HepG2 (cell line): Measurements from ENCODE around the gene OPA3. TPM values are rescaled to one million over a fixed set of nuclear protein-coding genes. Genes with fewer than 3 reads are reported as not detected.

Experiments
- ASH2L ChIP-seq: fragments of 300-600, 200-600 bp; sonication (generic); IDR thresholded peaks from 2 replicates; pipeline ENCODE4 v1.7.0; 2017; ENCODE audit warnings: low read depth, mild to moderate bottlenecking, moderate library complexity, mixed read lengths, low read length; ENCODE audit not compliant: insufficient read length
- HOXA3 ChIP-seq: sonication (generic); formaldehyde crosslinking; IDR thresholded peaks from 2 replicates; pipeline ENCODE4 v1.5.0; 2020; ENCODE audit warnings: missing genetic modification reagents
- KDM2A ChIP-seq: sonication (generic); formaldehyde crosslinking; IDR thresholded peaks from 2 replicates; pipeline ENCODE4 v1.4.0; 2020; ENCODE audit warnings: low read depth, missing genetic modification reagents, borderline replicate concordance
- NPAS2 ChIP-seq: sonication (generic); formaldehyde crosslinking; IDR thresholded peaks from 2 replicates; pipeline ENCODE4 v1.8.0; 2022; ENCODE audit warnings: mild to moderate bottlenecking, missing genetic modification reagents, borderline replicate concordance
- PCBP1 ChIP-seq: fragments of 200-400 bp; formaldehyde crosslinking; IDR thresholded peaks from 2 replicates; pipeline ENCODE4 v1.6.1; 2017; ENCODE audit warnings: mild to moderate bottlenecking, low read depth, low read length, borderline replicate concordance
- RFX1 ChIP-seq: fragments of 450-650 bp; IDR thresholded peaks from 2 replicates; pipeline ENCODE4 v1.6.1; 2017
- TAF1 ChIP-seq: sonication (generic); formaldehyde crosslinking; IDR thresholded peaks from 2 replicates; pipeline ENCODE4 v1.4.0; 2020; ENCODE audit warnings: missing genetic modification reagents
- YEATS4 ChIP-seq: sonication (generic); formaldehyde crosslinking; IDR thresholded peaks from 2 replicates; pipeline ENCODE4 v1.4.0; 2020; ENCODE audit warnings: missing genetic modification reagents, borderline replicate concordance
- ZBTB38 ChIP-seq: sonication (generic); formaldehyde crosslinking; IDR thresholded peaks from 2 replicates; pipeline ENCODE4 v1.5.1; 2020; ENCODE audit warnings: mild to moderate bottlenecking, missing genetic modification reagents
- ZBTB7A ChIP-seq: sonication (generic); formaldehyde crosslinking; IDR thresholded peaks from 2 replicates; pipeline ENCODE4 v1.8.0; 2022; ENCODE audit warnings: mild to moderate bottlenecking, missing genetic modification reagents
- ZFP36L2 ChIP-seq: sonication (generic); formaldehyde crosslinking; IDR thresholded peaks from 2 replicates; pipeline ENCODE4 v1.4.0; 2020; ENCODE audit warnings: missing genetic modification reagents
- ZNF20 ChIP-seq: sonication (generic); formaldehyde crosslinking; IDR thresholded peaks from 2 replicates; pipeline ENCODE4 v1.4.0; 2020; ENCODE audit warnings: mild to moderate bottlenecking, moderate library complexity, missing genetic modification reagents
- ZNF205 ChIP-seq: IDR thresholded peaks from 2 replicates; pipeline ENCODE4 v1.6.1; 2018; ENCODE audit warnings: missing biosample characterization, missing genetic modification reagents
- ZNF234 ChIP-seq: sonication (generic); formaldehyde crosslinking; conservative IDR thresholded peaks from 2 replicates; pipeline ENCODE4 v1.5.1; 2020; ENCODE audit warnings: mild to moderate bottlenecking, missing genetic modification reagents
- ZNF629 ChIP-seq: sonication (generic); formaldehyde crosslinking; conservative IDR thresholded peaks from 2 replicates; pipeline ENCODE4 v1.5.0; 2020; ENCODE audit warnings: missing genetic modification reagents
- ZNF7 ChIP-seq: IDR thresholded peaks from 2 replicates; pipeline ENCODE4 v1.6.1; 2016; ENCODE audit warnings: missing biosample characterization, missing genetic modification reagents
- ZSCAN21 ChIP-seq: sonication (generic); formaldehyde crosslinking; IDR thresholded peaks from 2 replicates; pipeline ENCODE4 v1.8.0; 2022; ENCODE audit warnings: mild to moderate bottlenecking, missing genetic modification reagents, moderate library complexity, borderline replicate concordance
- polyA plus RNA-seq, 8 experiments: library from polyadenylated mRNA; depleted of rRNA in 3 of 8; stranded (reverse) in 7 of 8; unstranded in 1 of 8; fragments of >200 nt; fragmentation: Illumina TruSeq in 4 of 8; extraction: Trizol in 4 of 8; gene quantifications; 2 replicates each; pipeline versions ENCODE4 v1.2.1 to v1.2.3, GENCODE V29; 2011 to 2016; ENCODE audit warnings: low read depth in 4 of 8, missing spikeins in 1 of 8, mixed read lengths in 1 of 8; ENCODE audit not compliant: insufficient read depth in 1 of 8
- total RNA-seq, 5 experiments: library from RNA; depleted of rRNA; stranded (reverse); fragments of >200 nt; fragmentation: Illumina TruSeq; extraction: Trizol; gene quantifications; 2 replicates each; pipeline ENCODE4 v1.2.3, GENCODE V29; 2016; ENCODE audit warnings: low read depth in 1 of 5
- TF ChIP-seq, protein P1 (sequence below): sonication (generic); formaldehyde crosslinking; conservative IDR thresholded peaks from 2 replicates; pipeline ENCODE4 v1.4.0; 2020; ENCODE audit warnings: missing genetic modification reagents
- TF ChIP-seq, protein P2 (sequence below): sonication (generic); formaldehyde crosslinking; IDR thresholded peaks from 2 replicates; pipeline ENCODE4 v1.8.1; 2022; ENCODE audit warnings: mild to moderate bottlenecking, missing genetic modification reagents
- TF ChIP-seq, protein P3 (sequence below): sonication (generic); formaldehyde crosslinking; IDR thresholded peaks from 2 replicates; pipeline ENCODE4 v1.4.0; 2020; ENCODE audit warnings: missing genetic modification reagents
- TF ChIP-seq, protein P4 (sequence below): sonication (generic); formaldehyde crosslinking; IDR thresholded peaks from 2 replicates; pipeline ENCODE4 v1.9.0; 2021; ENCODE audit warnings: missing genetic modification reagents, mild to moderate bottlenecking, borderline replicate concordance
- TF ChIP-seq, protein P5 (sequence below): IDR thresholded peaks from 2 replicates; pipeline ENCODE4 v1.6.1; 2016; ENCODE audit warnings: missing genetic modification reagents, missing compliant biosample characterization

OPA3 gene
- total and polyA plus RNA-seq, 2 of the 13 experiments (the other 11 are each of a cell fraction or from before 2014, with no cell fraction given) = 8.3 to 17.7 TPM

DNA sequence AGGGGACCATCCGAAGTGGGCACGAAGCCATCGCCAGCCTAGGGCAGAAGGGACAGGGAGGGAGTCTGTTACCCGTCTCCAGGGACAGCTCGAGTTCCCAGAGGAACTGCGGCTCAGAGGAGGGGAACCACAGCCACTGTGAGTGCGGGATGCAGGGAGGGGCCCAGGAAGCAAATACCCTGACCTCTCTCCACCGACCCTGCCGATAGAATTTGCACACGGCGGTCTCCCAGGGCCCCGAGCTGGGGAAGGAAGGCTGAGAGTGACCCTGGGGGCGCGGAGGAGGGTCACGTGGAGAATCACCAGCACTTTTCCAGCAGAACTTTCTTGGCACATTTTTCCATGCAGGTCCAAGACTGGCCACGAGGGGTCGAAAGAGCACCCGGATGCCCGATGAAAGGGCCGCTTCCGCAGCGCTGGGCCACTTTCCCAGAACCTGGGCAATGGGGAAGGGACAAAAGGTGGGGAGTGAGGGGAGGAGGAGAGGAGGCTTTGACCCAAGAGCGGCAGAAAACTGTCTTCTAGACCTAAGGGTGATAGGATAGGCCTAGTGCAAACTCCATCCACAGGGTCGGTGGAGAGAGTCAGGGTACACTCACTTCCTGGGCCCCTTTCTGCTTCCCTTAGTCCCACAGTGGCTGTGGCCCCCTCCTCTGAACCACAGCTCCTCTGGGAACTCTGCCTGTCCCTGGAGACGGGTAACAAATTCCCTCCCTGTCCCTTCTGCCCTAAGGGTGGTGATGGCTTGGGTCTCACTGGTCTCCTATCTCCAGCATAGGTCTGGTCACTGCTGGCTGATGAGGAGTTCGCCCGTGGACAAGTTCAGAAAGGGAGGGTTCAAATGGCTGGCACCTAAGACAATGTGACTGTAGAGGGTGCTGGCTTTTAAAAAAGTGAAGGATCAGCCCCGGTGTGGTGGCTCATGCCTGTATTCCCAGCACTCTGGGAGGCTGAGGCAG, 22.7 kb upstream of the OPA3 start (continued):
- TF ChIP-seq ZNF7 (CRISPR knock-in tag) (no peak), ZNF205 (CRISPR knock-in tag) (peak; percentile 28; the same call in 1 of the 2 replicates), ZNF234 (CRISPR knock-in tag) (no peak), PCBP1 (peak; percentile 79; the same call in 1 of the 2 replicates), ZNF20 (CRISPR knock-in tag) (no peak), ZSCAN21 (CRISPR knock-in tag) (0 out of 2 replicates have a peak, but pooled peaks have one; percentile 35), ASH2L (peak; percentile 30), ZNF629 (CRISPR knock-in tag) (no peak), KDM2A (CRISPR knock-in tag) (peak; percentile 77; the same call in 1 of the 2 replicates), ZBTB7A (CRISPR knock-in tag) (no peak), ZBTB38 (CRISPR knock-in tag) (no peak), HOXA3 (CRISPR knock-in tag) (peak; percentile 21; the same call in 1 of the 2 replicates), TAF1 (CRISPR knock-in tag) (peak; percentile 40; the same call in 1 of the 2 replicates), RFX1 (no peak), YEATS4 (CRISPR knock-in tag) (peak; percentile 67; the same call in 1 of the 2 replicates), NPAS2 (CRISPR knock-in tag) (no peak), ZFP36L2 (no peak)
- TF ChIP-seq, protein P1, sequence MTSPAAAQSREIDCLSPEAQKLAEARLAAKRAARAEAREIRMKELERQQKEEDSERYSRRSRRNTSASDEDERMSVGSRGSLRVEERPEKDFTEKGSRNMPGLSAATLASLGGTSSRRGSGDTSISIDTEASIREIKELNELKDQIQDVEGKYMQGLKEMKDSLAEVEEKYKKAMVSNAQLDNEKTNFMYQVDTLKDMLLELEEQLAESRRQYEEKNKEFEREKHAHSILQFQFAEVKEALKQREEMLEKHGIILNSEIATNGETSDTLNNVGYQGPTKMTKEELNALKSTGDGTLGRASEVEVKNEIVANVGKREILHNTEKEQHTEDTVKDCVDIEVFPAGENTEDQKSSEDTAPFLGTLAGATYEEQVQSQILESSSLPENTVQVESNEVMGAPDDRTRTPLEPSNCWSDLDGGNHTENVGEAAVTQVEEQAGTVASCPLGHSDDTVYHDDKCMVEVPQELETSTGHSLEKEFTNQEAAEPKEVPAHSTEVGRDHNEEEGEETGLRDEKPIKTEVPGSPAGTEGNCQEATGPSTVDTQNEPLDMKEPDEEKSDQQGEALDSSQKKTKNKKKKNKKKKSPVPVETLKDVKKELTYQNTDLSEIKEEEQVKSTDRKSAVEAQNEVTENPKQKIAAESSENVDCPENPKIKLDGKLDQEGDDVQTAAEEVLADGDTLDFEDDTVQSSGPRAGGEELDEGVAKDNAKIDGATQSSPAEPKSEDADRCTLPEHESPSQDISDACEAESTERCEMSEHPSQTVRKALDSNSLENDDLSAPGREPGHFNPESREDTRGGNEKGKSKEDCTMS = no peak
- TF ChIP-seq, protein P2, sequence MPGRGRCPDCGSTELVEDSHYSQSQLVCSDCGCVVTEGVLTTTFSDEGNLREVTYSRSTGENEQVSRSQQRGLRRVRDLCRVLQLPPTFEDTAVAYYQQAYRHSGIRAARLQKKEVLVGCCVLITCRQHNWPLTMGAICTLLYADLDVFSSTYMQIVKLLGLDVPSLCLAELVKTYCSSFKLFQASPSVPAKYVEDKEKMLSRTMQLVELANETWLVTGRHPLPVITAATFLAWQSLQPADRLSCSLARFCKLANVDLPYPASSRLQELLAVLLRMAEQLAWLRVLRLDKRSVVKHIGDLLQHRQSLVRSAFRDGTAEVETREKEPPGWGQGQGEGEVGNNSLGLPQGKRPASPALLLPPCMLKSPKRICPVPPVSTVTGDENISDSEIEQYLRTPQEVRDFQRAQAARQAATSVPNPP (CRISPR knock-in tag) = no peak
- TF ChIP-seq, protein P3, sequence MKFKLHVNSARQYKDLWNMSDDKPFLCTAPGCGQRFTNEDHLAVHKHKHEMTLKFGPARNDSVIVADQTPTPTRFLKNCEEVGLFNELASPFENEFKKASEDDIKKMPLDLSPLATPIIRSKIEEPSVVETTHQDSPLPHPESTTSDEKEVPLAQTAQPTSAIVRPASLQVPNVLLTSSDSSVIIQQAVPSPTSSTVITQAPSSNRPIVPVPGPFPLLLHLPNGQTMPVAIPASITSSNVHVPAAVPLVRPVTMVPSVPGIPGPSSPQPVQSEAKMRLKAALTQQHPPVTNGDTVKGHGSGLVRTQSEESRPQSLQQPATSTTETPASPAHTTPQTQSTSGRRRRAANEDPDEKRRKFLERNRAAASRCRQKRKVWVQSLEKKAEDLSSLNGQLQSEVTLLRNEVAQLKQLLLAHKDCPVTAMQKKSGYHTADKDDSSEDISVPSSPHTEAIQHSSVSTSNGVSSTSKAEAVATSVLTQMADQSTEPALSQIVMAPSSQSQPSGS (CRISPR knock-in tag) = peak; percentile 26; the same call in 1 of the 2 replicates
- TF ChIP-seq, protein P4, sequence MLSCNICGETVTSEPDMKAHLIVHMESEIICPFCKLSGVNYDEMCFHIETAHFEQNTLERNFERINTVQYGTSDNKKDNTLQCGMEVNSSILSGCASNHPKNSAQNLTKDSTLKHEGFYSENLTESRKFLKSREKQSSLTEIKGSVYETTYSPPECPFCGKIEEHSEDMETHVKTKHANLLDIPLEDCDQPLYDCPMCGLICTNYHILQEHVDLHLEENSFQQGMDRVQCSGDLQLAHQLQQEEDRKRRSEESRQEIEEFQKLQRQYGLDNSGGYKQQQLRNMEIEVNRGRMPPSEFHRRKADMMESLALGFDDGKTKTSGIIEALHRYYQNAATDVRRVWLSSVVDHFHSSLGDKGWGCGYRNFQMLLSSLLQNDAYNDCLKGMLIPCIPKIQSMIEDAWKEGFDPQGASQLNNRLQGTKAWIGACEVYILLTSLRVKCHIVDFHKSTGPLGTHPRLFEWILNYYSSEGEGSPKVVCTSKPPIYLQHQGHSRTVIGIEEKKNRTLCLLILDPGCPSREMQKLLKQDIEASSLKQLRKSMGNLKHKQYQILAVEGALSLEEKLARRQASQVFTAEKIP (CRISPR knock-in tag) = no peak
- TF ChIP-seq, protein P5, sequence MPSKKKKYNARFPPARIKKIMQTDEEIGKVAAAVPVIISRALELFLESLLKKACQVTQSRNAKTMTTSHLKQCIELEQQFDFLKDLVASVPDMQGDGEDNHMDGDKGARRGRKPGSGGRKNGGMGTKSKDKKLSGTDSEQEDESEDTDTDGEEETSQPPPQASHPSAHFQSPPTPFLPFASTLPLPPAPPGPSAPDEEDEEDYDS = peak; percentile 17; the same call in 1 of the 2 replicates
